PC-9 (cell line): ENCODE data around the gene NRARP. TPM values are rescaled to one million over a fixed set of nuclear protein-coding genes. Genes with fewer than 3 reads are reported as not detected.

Experiments used
- BruUV-seq: library from RNA; stranded (reverse); fragments of 400-500 nt; replicated peaks from 2 replicates; lab custom pipeline; 2021; lab: Mats Ljungman, UMichigan
- CTCF ChIA-PET: fragments of 300-600 bp; sonication (Branson Sonifier 250); formaldehyde crosslinking; loops from one replicate; lab custom pipeline; 2022; ENCODE audit warnings: antibody characterized with exemption; lab: Charles Lee
- POLR2A ChIA-PET: fragments of 300-600 bp; sonication (Branson Sonifier 250); formaldehyde crosslinking; loops from one replicate; lab custom pipeline; 2022; ENCODE audit warnings: antibody characterized with exemption; ENCODE audit not compliant: unreplicated experiment; lab: Charles Lee
- DNase-seq, 2 experiments: peaks; one replicate each; pipeline versions ENCODE4 v3.0.0 to v3.0.0-alpha.2; 2015 to 2022; ENCODE audit warnings: mixed read lengths in 1 of 2
- H2AFZ ChIP-seq: fragments of 200-600 bp; sonication (generic); 2 replicates; pipeline ENCODE4 v1.8.1; 2017; ENCODE audit warnings: antibody characterized with exemption
- H3F3A ChIP-seq: fragments of 200-600 bp; sonication (generic); 2 replicates; pipeline ENCODE4 v1.8.1; 2017; ENCODE audit warnings: antibody characterized with exemption, mild to moderate bottlenecking, low read depth; ENCODE audit not compliant: insufficient read depth
- H3K27ac ChIP-seq: fragments of 200-600 bp; sonication (generic); 2 replicates; pipeline ENCODE4 v1.6.1; 2016; ENCODE audit warnings: mixed run types
- H3K27me3 ChIP-seq: fragments of 200-600 bp; sonication (generic); 2 replicates; pipeline ENCODE4 v1.6.1; 2016; ENCODE audit warnings: low read depth, mixed run types; ENCODE audit not compliant: insufficient read depth
- H3K36me3 ChIP-seq: fragments of 200-600 bp; sonication (generic); 2 replicates; pipeline ENCODE4 v1.6.1; 2016; ENCODE audit warnings: low read depth, mixed run types
- H3K4me1 ChIP-seq: fragments of 200-600 bp; sonication (generic); replicated peaks from 2 replicates; pipeline ENCODE4 v1.6.1; 2016; ENCODE audit warnings: mixed run types; ENCODE audit not compliant: insufficient read depth
- H3K4me2 ChIP-seq: fragments of 200-600 bp; sonication (generic); 2 replicates; pipeline ENCODE4 v1.6.1; 2017; ENCODE audit warnings: mixed run types
- H3K4me3 ChIP-seq: fragments of 200-600 bp; sonication (generic); 2 replicates; pipeline ENCODE4 v1.6.1; 2016; ENCODE audit warnings: mixed run types
- H3K79me2 ChIP-seq: fragments of 200-600 bp; sonication (generic); 2 replicates; pipeline ENCODE4 v1.6.1; 2017; ENCODE audit warnings: low read depth, mixed run types
- H3K9me2 ChIP-seq: fragments of 200-600 bp; sonication (generic); 2 replicates; pipeline ENCODE4 v1.8.1; 2017; ENCODE audit warnings: mild to moderate bottlenecking; ENCODE audit not compliant: insufficient read depth
- H3K9me3 ChIP-seq: fragments of 200-600 bp; sonication (generic); 2 replicates; pipeline ENCODE4 v1.8.1; 2016; ENCODE audit warnings: low read depth; ENCODE audit not compliant: insufficient read depth
- H4K20me1 ChIP-seq: fragments of 200-600 bp; sonication (generic); 2 replicates; pipeline ENCODE4 v1.8.1; 2017; ENCODE audit not compliant: insufficient read depth
- EZH2 ChIP-seq: fragments of 200-600 bp; sonication (generic); IDR thresholded peaks from 2 replicates; pipeline ENCODE4 v1.8.0; 2017; ENCODE audit warnings: antibody characterized with exemption, low read depth
- intact Hi-C: fragments of 100-400 bp; cut with micrococcal nuclease; formaldehyde crosslinking; loops from one replicate; pipeline ENCODE4 v1.10.0; 2022; ENCODE audit not compliant: unreplicated experiment
- total RNA-seq: library from RNA; stranded (reverse); gene quantifications from 2 replicates; pipeline ENCODE4 v1.2.3, GENCODE V29; 2021
- TF ChIP-seq, protein P1 (sequence below): fragments of 200-600 bp; sonication (generic); conservative IDR thresholded peaks from 2 replicates; pipeline ENCODE4 v1.6.1; 2017; ENCODE audit warnings: mixed run types, antibody characterized with exemption, mild to moderate bottlenecking, moderate library complexity

NRARP gene
- total RNA-seq, 1 experiment from 2014 or later: 20.6 TPM

DNA sequence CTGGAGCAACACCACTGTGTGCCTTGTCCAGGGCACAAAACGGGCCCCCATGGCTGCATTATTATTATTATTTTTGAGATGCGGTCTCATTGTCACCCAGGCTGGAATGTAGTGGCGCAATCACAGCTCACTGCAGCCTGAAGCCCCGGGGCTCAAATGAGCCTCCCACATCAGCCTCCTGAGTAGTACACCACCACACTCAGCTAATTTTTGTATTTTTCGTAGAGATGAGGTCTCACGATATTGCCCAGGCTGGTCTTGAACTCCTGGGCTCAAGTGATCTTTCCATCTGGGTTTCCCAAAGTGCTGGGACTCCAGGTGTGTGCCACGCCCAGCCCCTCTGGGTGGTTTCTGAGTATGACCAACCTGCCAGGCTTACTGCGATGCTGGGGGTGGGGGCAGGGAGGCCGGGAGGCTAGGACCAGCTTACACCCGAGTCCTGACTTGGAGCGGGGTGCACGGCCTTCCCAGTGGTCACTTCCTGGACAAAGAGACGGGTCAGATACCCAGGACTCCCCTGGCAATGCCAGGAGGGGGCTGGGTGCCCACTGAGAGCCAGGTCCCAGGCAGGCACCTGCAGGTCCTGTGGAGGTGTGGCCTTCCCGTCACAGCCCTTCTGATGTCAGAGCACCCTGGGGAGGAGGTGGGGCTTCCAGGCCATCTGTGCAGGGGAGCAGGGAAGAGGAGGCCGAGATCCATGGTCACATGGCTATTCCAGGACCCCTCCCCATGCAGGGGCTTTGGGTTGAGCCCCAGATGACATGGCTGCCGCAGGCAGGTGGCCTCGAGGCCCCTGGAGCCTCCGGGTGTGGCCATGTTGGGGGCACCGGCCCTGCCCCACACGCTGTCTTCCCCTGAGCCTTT is 8.3 kb upstream of the NRARP start:
- POLR2A ChIA-PET: interaction anchor here (0.7 to 1.5 kb wide), 3 partner anchors 8 to 1258 kb away, joined by 6 to 12 read pairs (median 6); partner anchors contain the start of genes NRARP and TUBB4B
- H3K9me3 ChIP-seq: no peaks in the 10 kb centered on the region
- H3K79me2 ChIP-seq: no peaks in the 10 kb centered on the region
- no peaks in the 10 kb centered on the region for H4K20me1 ChIP-seq
- CTCF ChIA-PET: interaction anchor here (0.6 to 1.1 kb wide), 2 partner anchors 9 to 74 kb away, joined by 4 to 7 read pairs; partner anchors contain the start of gene NRARP
- TSS peak; percentile 73 for BruUV-seq
- no peaks in the 10 kb centered on the region for H3K36me3 ChIP-seq
- H3K4me2 ChIP-seq: peak overlapping the region; percentile 69
- H3K27me3 ChIP-seq: no peaks in the 10 kb centered on the region
- TF ChIP-seq, protein P1, sequence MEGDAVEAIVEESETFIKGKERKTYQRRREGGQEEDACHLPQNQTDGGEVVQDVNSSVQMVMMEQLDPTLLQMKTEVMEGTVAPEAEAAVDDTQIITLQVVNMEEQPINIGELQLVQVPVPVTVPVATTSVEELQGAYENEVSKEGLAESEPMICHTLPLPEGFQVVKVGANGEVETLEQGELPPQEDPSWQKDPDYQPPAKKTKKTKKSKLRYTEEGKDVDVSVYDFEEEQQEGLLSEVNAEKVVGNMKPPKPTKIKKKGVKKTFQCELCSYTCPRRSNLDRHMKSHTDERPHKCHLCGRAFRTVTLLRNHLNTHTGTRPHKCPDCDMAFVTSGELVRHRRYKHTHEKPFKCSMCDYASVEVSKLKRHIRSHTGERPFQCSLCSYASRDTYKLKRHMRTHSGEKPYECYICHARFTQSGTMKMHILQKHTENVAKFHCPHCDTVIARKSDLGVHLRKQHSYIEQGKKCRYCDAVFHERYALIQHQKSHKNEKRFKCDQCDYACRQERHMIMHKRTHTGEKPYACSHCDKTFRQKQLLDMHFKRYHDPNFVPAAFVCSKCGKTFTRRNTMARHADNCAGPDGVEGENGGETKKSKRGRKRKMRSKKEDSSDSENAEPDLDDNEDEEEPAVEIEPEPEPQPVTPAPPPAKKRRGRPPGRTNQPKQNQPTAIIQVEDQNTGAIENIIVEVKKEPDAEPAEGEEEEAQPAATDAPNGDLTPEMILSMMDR: no peak
- TF ChIP-seq EZH2: no peak
- peak overlapping the region; percentile 96 for H3K27ac ChIP-seq
- peaks cover 22% of the 10 kb centered on the region; the same call in 1 of the 2 replicates for H3F3A ChIP-seq
- DNase-seq: peak; percentile 76 to 87
- peak overlapping the region; percentile 9; the same call in 1 of the 2 replicates for H3K4me3 ChIP-seq
- H3K9me2 ChIP-seq: no peaks in the 10 kb centered on the region
- peaks cover 42% of the 10 kb centered on the region for H3K4me1 ChIP-seq
- no peak overlapping the region for H2AFZ ChIP-seq
- intact Hi-C loops: no loop called here

DNA sequence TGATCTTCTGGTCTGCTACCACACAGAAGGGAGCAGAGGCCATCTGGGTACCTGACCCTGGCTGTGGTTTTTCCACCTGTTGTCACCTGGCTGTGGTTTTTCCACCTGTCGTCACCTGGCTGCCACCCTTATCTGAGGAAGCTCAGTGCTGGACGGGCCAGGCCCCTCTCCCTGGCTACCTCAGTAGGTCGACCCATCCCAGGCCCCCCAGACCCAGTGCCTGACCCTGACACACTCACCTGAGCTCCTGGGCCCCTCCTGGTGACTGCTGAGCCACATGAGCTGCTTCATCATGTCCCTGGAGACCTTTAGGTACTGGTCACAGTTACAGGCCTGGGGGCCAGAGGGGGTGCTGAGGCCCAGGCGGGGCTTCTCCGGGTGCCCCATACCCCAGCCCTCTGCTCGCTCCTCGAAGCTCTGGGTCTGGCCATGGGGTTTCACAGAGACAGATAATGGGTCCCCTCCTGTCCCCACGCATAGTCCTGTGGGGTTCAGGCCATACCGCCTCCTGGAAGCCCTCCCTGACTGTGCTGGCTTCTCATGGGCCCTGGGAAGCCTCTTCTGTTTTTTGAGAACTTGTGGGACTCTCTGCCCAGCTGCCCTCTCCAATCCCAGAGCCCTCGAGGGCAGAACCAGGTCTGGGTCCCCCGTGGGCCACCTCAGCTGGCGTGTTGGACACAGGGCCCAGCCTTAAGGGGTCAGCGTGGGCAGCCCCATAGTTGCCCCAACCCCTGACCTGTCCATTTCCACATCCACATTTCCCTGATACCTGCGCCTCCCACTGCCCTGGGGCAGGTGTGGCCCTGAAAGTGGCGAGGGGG is 7.5 kb upstream of the NRARP start:
- H3K79me2 ChIP-seq: no peaks in the 10 kb centered on the region
- no peaks in the 10 kb centered on the region for H3K9me2 ChIP-seq
- H3F3A ChIP-seq: peaks cover 22% of the 10 kb centered on the region; the same call in 1 of the 2 replicates
- H3K4me1 ChIP-seq: peaks cover 38% of the 10 kb centered on the region
- no peak overlapping the region for H3K4me3 ChIP-seq
- H3K4me2 ChIP-seq: peak overlapping the region; percentile 69
- ChIA-PET CTCF (no interaction called here), POLR2A (no interaction called here)
- H2AFZ ChIP-seq: no peak overlapping the region
- no peak for TF ChIP-seq EZH2
- TF ChIP-seq, protein P1: no peak
- no peaks in the 10 kb centered on the region for H3K36me3 ChIP-seq
- no peak for DNase-seq
- intact Hi-C loops: no loop called here
- BruUV-seq: no TSS peak
- no peaks in the 10 kb centered on the region for H3K9me3 ChIP-seq
- H3K27me3 ChIP-seq: no peaks in the 10 kb centered on the region
- peak overlapping the region; percentile 96 for H3K27ac ChIP-seq
- H4K20me1 ChIP-seq: no peaks in the 10 kb centered on the region

DNA sequence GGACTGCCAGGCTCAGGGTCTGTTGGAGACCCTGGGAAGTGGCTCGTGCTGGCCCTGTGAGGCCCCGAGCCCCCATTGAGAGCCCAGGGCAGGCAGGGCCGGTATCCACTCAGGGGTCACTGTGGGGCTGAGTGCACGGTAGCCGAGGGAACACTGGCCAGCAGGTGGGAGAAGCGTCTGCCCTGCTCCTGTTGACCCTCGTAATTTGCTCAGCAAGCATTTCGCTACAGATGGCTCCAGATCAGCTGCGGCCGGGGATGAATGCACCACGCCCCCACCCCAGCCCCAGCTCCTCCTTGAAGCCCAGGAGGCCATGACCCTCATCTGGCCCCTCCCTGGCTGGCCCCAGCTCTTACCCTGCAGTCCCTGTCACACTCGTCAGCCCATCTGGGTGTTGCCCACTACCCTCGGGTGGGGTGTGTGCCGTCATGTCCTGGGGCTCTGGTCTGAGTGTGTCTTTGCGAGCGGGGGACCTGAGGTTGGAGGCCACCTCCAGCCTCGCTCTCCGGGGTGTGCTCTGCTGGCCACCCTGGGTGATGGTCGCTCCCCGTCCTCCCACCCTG is 6.1 kb upstream of the NRARP start:
- H4K20me1 ChIP-seq: no peaks in the 10 kb centered on the region
- no peak overlapping the region for H3K4me2 ChIP-seq
- H2AFZ ChIP-seq: no peak overlapping the region
- no peak overlapping the region for H3K4me3 ChIP-seq
- no peak overlapping the region for H3K27ac ChIP-seq
- ChIA-PET CTCF (no interaction called here), POLR2A (no interaction called here)
- no peaks in the 10 kb centered on the region for H3K36me3 ChIP-seq
- no peaks in the 10 kb centered on the region for H3K27me3 ChIP-seq
- TF ChIP-seq, protein P1: no peak
- no peak for TF ChIP-seq EZH2
- peaks cover 40% of the 10 kb centered on the region for H3K4me1 ChIP-seq
- H3K79me2 ChIP-seq: no peaks in the 10 kb centered on the region
- H3F3A ChIP-seq: peaks cover 16% of the 10 kb centered on the region; the same call in 1 of the 2 replicates
- DNase-seq: no peak
- no peaks in the 10 kb centered on the region for H3K9me3 ChIP-seq
- intact Hi-C loops: no loop called here
- BruUV-seq: no TSS peak
- H3K9me2 ChIP-seq: no peaks in the 10 kb centered on the region
